GM21576 (cell line): Measurements from ENCODE around the gene SVOP.
"Not testable (repeated sequence)": the region's sequence is repeated elsewhere in the genome, so short reads cannot be mapped to it uniquely, and the experiment has no call there.

Source experiments
- ATAC-seq: cut with Tn5 transposase; IDR thresholded peaks from one replicate; pipeline ENCODE4 v1.9.1; 2021; ENCODE audit warnings: mild to moderate bottlenecking, moderate library complexity; ENCODE audit not compliant: unreplicated experiment

Gene SVOP

DNA sequence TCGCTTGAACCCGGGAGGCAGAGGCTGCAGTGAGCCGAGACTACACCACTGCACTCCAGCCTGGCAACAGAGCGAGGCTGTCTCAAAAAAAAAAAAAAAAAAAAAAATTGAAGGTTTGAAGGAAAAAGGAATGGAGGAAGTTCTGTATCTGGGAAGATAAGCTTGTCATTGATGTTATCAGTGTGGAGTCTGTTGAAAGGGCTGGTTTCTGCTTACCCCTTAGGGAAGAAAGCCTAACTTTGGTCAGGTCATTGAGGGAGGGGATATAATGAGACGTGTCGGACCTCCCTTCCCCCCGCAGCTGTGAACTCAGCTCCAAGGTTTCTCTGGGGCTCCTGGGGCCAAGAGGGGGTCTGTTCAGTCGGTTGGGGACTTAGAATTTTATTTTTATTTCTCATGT lies 124.5 kb downstream of the SVOP start:
- no peak for ATAC-seq

DNA sequence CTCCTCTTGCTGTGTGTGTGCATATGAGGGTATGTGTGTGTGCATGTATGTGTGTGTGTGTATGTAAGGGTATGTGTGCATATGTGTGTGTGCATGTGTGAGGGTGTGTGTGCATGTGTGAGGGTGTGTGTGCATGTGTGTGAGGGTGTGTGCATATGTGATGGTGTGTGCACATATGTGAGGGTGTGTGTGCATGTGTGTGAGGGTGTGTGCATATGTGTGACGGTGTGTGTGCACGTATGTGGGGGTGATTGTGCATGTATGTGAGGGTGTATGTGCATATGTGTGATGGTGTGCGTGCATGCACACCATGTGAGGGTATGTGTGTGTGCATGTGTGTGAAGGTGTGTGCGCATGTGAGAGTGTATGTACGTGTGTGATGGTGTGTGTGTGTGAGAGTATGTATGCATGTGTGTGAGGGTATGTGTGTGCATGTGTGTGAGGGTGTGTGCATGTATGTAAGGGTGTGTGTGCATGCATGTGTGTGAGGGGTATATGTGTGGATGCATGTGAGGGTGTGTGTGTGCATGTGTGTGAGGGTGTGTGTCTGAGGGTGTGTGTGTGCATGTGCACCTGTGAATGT lies 125.6 kb downstream of the SVOP start:
- ATAC-seq, result no peak

DNA sequence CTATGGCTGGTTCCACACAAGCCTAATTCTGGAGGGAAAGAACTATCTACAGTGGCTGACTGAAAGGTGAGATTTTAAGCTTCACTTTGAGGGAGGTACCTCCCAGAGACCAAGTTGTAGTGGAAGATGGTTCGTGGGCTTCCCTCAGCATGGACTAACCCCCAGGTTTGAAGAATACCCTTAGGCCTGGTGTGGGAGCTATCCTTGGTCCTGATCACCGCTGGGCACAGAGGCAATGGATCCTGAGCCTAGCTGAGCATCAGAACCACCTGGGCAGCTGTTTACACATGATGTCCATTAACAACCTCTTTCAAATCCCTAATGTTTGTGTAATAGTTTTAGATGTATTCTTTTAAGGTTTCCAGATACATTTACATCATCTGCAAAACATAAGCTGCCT lies 130.7 kb downstream of the SVOP start:
- ATAC-seq, result no peak

DNA sequence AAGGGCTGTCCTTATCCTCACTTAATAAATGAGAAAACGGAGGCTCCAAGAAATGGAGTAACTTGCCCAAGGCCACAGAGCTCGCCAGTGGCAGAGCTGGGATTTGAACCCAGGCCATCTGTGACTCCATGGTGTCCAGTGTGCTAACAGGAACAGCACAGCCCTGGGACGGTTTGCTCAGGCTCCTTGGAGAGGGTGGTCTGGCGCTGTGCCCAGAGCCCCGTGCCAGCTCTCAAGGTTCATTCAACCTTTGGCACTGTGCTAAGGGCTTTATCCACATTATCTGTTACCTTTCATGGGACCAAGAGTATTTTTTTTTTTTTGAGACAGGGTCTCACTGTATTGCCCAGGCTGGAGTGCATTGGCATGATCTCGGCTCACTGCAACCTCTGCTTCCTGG lies 132.8 kb downstream of the SVOP start:
- no peak for ATAC-seq

DNA sequence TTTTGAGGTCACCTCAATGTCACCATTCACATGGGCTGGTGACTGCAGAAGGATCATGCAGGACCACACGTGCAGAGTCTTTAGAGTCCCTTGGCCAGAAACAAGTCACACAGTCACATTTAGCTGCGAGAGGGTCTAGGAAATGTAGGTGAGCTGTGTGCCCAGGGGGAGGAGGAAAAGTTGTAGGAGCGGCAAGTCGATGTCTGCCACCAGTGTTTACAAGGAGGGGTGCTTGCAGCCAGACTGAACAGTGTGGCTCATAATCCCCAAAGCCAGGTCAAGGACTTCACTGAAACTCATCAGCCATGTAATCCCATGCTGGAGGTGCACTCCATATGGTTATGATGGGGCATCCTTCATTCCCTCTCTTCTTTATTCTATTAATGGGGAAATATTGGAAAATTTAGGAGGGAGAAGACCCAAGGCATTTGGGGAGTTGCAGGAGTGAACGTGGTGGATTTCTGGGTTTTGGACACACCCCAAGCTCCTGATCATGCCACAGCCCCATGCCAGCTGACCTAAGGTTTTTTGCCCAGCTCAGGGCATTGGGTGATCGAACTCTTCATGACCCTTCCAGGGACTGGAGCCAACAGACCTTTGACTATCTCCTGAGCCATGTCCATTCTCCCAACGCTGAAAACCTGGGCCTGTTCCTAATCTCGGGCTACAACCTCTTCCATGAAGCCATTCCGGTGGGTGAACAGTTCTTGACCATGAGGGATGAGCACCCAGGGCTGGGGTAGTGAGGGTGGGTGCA lies 133.8 kb downstream of the SVOP start:
- no peak for ATAC-seq

DNA sequence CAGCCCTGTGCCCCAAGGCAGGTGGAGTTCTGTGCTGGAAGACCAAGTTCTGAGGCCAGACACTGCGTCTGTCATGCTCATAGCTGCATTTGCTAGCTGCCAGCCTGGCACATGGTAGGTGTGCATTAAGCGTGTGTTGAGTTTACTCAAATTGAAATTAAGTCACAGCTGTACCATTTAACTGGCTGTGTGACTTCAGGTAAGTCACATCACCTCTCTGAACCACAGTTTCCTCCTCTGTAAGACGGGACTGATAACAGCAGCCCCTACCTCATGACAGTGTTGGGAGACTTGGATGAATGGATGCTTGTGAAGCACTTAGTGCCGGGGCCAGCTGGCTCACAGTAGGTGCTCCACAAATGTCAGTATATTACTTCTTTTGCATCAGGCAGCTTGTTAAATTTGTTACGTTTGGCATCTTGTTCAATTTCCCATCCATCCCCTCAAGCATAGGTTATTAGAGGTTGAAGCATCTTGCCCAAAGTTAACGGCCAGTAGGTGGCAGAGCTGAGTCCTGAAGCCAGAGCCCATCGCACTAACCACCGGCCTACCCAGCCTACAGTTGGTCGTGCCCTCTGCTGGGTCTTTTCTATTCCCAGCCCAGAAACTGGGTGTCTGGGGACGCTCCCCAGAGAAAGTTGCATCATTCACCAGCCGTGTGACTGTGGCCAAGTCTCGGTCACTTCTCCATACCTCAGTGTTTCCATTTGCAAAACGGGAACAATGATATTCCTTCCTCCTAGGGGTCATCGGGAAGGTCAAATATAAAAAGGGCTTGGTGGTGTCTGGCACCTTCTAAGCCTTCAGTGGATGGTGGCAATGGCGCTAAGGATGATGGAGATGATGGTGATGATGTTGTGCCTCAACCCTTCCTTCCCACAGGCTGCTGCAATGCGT lies 136.5 kb downstream of the SVOP start:
- ATAC-seq, result no peak

DNA sequence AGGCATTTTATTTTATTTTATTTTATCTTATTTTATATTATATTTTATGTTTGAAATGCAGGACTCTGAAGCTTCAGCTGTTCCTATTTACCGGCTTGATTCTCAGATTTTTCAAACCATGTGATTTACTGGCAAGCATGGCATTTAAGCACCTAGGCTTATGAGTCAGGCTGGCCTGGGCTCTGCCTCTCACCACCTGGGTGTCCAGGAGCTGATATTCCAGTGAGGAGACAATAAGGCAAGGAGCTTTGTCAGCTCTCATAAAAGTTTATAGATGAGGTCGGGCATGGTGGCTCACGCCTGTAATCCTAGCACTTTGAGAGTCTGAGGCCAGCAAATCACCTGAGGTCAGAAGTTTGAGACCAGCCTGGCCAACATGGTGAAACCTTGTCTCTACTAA lies 138.9 kb downstream of the SVOP start:
- ATAC-seq, result no peak

DNA sequence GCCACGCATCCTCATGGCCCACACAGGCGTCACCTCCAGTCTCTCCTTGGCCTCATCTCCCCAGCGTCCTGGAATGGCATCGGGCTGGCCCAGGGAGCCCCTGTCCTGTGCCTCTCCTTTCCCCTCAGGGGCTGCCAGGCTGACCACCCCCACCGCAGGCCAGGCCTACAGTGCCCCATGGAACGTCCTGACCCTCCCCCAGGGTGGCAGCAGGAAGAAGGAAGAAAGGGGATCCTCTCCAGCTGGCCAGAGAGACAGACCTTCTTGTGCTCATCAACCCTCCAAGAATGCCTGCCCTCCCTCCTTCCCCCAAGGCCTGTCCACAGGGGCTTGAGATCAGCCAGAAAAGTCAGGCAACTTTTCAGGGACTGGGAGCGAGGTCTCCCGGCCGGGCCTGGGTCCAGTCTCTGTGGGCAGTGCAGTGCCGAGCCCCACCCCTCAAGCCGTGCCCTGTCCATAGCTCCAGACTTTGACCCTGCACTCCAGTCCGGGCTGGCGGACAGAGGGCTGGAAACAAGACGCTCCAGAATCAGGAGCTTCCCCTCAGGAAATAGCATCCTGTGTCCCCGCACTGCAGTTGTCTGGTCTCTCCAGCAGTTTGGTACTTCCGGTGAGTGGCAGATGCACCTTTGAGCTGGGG lies 141.1 kb downstream of the SVOP start, which contains the start of gene DAO:
TSS of gene DAO (plus strand) at position 478 of the 640 bp plus-strand sequence. CDS start 4,915 bp downstream, outside the sequence.
- ATAC-seq, result no peak

DNA sequence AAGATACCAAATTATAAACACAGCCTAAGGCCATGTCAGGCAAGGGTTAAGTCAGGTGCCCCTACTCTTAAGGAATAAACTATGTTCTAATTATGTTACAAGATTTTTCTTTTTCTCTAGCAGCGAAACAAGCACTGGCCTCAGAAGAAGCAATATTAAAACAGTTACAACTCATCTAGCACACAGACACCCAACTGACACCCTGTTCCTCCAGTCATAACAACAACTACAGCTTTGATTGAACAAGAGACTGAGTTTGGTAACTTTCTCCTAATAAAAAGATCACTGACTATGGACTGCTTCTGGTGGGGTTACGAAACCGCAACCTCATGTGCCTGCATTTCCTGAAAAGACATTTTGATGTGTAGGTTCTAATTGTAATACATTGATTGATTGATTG lies 144.3 kb downstream of the SVOP start:
- ATAC-seq, result no peak

DNA sequence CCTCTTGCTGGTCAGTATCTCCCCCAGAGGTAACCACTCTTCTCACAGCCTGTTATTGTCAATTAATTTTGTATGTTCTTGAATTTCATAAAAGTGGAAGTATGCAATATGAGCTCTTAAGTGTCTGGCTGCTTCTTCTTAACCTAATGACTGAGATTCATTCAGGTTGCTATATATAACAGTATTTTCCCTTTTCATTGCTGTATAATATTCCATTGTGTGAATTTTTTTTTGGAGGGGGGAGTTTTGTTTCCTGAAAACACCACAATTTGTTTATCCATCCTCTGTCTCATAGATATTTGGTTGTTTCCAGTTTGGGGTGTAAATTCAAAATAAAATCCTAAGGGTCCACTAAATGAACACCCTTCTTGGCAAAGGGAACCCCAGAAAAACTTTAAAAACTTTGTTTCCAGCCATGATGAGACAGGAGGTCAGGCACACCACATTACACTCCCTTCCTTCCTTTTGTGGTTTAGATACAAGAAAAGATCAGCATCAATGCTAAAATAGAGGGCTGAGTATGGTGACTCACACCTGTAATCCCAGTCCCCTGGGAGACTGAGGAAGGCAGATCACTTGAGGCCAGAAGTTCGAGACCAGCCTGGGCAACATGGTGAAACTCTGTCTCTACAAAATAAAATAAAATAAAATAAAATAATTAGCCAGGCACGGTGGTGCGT lies 145.0 kb downstream of the SVOP start:
- ATAC-seq, result no peak

DNA sequence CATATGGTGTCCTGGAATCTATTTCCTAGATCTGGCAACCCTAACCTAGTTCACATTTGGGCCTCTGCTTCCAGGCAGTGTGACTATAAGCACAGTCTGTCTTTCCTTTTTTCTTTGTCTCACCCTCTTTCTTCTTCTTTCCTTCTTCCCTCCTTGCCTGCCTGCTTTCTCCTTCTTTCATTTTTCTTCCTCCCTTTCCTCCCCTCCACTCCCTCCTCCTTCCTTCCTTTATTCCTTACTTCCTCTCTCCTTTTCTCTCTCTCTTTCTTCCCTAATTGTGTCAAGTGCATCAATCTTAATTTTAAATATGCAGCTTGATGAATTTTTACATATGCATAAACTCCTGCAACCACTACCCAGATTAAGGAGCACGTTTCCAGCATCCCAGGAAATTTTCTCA lies 145.6 kb downstream of the SVOP start:
- ATAC-seq, result no peak

DNA sequence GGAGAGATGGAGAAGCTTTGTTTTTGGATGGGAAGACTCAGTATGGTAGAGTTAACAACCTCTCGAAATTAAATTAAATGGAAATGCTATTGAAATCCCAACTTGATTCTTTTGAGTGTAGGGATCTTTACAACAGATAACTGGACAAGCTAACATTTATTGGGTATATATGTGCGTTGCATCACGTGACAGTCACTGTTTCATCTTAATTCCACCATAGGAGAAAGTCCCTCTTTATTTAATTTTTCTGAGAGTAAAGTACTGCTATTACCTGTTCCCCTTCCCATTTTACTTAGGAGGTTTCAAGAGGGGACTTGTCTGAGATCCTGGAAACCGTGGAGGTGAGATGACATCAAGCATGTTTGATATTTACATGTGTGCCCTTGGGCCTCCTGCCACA lies 152.1 kb downstream of the SVOP start:
- no peak for ATAC-seq

DNA sequence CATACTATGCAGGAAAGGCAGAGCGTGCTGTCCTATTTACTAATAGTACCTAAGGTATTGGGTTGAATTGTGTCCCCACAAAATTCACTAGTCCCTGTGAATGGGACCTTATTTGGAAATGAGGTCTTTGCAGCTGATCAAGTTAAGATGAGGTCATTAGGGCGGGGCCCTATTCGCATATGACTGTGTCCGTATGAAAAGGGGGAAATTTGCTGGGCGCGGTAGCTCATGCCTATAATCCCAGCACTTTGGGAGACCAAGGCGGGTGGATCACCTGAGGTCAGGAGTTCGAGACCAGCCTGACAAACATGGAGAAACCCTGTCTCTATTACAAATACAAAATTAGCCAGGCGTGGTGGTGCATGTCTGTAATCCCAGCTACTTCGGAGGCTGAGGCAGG lies 154.8 kb downstream of the SVOP start:
- ATAC-seq, result not testable (repeated sequence)

DNA sequence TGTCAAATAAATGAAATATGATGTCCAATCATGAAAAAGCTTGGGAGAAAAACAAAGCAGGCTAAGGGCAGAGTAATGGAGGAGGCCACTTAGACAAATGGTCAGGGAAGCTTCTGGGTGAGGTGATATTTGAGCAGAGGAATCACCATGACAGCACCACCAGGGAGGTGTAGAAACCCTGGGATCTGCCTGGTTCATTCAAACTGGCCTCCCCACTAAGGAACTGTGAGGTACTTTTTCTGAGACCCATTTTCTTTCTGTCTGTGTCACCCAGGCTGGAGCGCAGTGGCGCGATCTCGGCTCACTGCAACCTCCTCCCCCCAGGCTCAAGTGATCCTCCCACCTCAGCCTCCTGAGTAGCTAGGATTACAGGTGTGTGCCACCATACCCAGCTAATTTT lies 155.7 kb downstream of the SVOP start:
- no peak for ATAC-seq

DNA sequence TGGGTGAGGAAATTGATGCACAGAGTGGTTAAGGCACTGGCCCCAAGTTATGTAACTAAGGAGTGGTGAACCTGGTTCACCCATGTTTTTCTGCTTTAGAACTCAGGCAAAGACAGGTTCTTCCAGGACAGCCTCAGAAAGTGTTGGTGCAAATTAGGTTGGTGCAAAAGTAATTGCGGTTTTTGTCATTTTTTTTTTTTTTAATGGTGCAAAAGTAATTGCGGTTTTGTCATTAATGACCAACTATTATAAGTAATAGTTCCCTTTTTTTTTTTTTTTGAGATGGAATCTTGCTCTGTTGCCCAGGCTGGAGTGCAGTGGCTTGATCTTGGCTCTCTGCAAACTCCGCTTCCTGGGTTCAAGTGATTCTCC lies 158.3 kb downstream of the SVOP start:
- no peak for ATAC-seq

DNA sequence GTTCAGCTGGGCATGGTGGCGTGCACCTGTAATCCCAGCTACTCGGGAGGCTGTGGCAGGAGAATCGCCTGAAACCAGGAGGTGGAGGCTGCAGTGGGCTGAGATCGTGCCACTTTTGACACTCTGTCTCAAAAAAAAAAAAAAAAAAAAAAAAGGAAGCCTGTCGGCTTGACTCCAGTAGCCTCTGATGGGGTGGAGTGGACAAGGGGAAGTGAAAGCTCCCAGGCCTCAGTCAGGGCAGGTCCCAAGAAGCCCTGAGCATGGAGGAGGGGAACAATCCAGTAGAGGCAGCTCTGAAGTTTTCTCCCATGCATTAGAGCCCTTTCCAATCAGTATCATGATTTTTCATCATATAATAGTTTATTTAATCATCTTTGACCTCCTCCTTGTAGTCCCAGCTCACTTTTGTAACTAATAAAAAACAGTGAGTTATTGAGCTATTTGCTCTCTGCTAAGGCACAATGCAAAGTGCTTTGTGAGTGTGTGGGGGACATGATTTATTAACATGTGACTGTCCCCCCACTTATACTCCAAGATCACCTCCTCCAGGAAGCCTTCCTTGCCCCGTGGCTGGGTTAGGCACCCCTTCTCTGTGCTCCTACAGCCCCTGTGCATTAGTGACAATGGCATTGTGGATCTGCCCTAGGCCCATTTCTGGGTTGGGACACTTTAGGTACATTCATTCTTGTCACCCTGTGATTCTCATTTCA lies 158.8 kb downstream of the SVOP start:
- ATAC-seq, result no peak

DNA sequence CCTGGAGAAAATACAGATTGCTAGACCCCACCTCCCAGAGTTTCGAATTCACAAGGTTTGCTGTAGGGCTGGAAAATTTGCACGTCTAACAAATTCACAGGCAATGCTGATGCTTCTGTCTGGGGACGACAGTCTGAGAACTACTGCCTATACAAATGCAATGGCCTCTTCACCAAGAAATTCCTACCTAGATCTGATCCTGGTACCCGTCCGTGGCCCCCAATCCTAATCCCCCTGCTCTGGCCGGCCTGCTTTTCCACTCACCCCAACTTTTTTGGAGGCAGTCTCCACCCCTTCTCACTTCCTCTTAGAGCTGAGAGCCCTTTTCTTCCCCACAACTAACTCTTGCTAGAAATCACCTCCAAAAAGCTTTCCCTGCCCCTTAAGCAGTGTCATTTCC lies 160.4 kb downstream of the SVOP start:
- no peak for ATAC-seq

DNA sequence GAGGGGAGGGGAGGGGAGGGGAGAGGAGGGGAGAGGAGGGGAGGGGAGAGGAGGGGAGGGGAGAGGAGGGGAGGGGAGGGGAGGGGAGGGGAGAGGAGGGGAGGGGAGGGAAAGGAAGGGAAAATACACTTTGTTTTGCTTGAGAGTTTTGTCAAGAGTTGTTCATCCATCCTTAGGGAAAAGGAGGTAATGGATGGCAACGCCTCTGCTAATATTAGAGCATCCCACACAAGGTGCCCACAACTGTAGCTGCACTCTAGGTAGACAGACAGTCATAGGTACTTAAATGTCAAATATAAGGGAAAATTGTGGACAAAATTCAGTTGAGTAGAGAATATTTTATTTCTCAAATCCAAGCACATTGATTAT lies 161.0 kb downstream of the SVOP start:
- no peak for ATAC-seq

DNA sequence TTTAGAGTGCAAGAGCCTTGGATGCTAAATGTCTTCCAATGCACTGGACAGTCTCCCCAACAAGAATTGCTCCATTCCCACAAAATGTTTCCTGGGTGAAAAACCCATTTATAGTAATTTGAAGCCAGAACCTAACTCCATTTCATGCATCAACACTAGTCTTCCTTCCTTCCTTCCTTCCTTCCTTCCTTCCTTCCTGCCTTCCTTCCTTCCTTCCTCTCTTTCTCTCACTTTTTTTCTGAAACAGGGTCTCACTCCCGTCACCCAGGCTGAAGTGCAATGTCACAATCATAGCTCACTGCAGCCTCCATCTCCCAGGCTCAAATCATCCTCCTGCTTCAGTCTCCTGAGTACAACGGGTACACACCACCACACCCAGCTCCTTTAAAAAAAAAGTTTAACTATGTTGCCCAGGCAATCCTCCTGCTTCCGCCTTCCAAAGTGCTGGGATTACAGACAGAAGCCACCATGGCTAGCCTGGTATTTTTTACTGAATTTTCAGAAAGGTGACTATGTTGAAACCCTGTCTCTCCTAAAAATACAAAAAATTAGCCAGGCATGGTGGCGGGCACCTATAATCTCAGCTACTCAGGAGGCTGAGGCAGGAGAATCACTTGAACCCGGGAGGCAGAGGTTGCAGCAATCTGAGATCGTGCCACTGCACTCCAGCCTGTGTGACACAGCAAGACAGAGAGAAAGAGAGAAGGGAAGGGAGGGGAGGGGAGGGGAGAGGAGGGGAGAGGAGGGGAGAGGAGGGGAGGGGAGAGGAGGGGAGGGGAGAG lies 161.5 kb downstream of the SVOP start:
- ATAC-seq, result not testable (repeated sequence)
